H1 (cell line): Measurements from ENCODE around the gene CHRNA9. TPM values are rescaled to one million over a fixed set of nuclear protein-coding genes. Genes with fewer than 3 reads are reported as not detected.

Source experiments
- CTCF ChIA-PET: fragments of 300-600 bp; sonication (Branson Sonifier 250); formaldehyde crosslinking; loops from one replicate; lab custom pipeline; 2021; ENCODE audit not compliant: partially characterized antibody; lab: Charles Lee
- POLR2A ChIA-PET: fragments of 300-600 bp; sonication (Branson Sonifier 250); formaldehyde crosslinking; loops from one replicate; lab custom pipeline; 2021; ENCODE audit warnings: inconsistent platforms; ENCODE audit not compliant: partially characterized antibody; lab: Charles Lee
- DNase-seq, 2 experiments: peaks; one replicate each; pipeline versions ENCODE4 v3.0.0 to v3.0.0-alpha.2; 2010 to 2022; ENCODE audit warnings: low spot score in 2 of 2, low read depth in 1 of 2, mixed read lengths in 1 of 2
- FAIRE-seq: peaks from 2 replicates; lab custom pipeline; 2011; peaks lifted over from hg19 to GRCh38; lab: Jason Lieb, UNC
- H2AFZ ChIP-seq: 2 replicates; pipeline ENCODE4 v1.8.1; 2012; ENCODE audit warnings: low read length, inconsistent platforms
- H2AK5ac ChIP-seq: 2 replicates; pipeline ENCODE4 v1.6.1; 2013; ENCODE audit warnings: low read depth, low read length
- H2BK120ac ChIP-seq: replicated peaks from 2 replicates; pipeline ENCODE3; 2013; ENCODE audit warnings: low read depth, low read length, inconsistent platforms
- H2BK12ac ChIP-seq: 2 replicates; pipeline ENCODE4 v1.6.1; 2013; ENCODE audit warnings: low read depth, low read length
- H2BK15ac ChIP-seq: 2 replicates; pipeline ENCODE4 v1.6.1; 2013; ENCODE audit warnings: low read length
- H2BK20ac ChIP-seq: 2 replicates; pipeline ENCODE4 v1.6.1; 2013; ENCODE audit warnings: low read length
- H2BK5ac ChIP-seq: 2 replicates; pipeline ENCODE4 v1.6.1; 2013; ENCODE audit warnings: low read depth, low read length
- H3K14ac ChIP-seq: 2 replicates; pipeline ENCODE4 v1.6.1; 2013; ENCODE audit warnings: inconsistent platforms; ENCODE audit not compliant: insufficient read length
- H3K18ac ChIP-seq: 2 replicates; pipeline ENCODE4 v1.6.1; 2013; ENCODE audit warnings: low read length; ENCODE audit errors: extremely low read depth
- H3K23ac ChIP-seq: 2 replicates; pipeline ENCODE4 v1.6.1; 2013; ENCODE audit warnings: inconsistent platforms; ENCODE audit not compliant: insufficient read length
- H3K23me2 ChIP-seq: 2 replicates; pipeline ENCODE4 v1.6.1; 2013; ENCODE audit warnings: low read depth, low read length
- H3K27ac ChIP-seq: 2 replicates; pipeline ENCODE4 v1.6.1; 2011; ENCODE audit warnings: low read depth, low read length, inconsistent platforms
- H3K27me3 ChIP-seq, 4 experiments: replicated peaks in 1 of 4; 1 replicate in 1 of 4; 2 replicates in 3 of 4; pipeline versions ENCODE4 v1.6.1 to v1.8.1; 2011 to 2013; ENCODE audit warnings: low read length in 3 of 4, mild to moderate bottlenecking in 3 of 4, inconsistent platforms in 2 of 4, mixed read lengths in 2 of 4, moderate library complexity in 1 of 4; ENCODE audit not compliant: control insufficient read depth in 3 of 4, insufficient read depth in 3 of 4; ENCODE audit errors: extremely low read depth in 1 of 4
- H3K36me3 ChIP-seq, 4 experiments: 2 replicates each; pipeline versions ENCODE4 v1.6.1 to v1.8.1; 2011 to 2013; ENCODE audit warnings: mild to moderate bottlenecking in 4 of 4, low read length in 3 of 4, moderate library complexity in 2 of 4, control low read depth in 1 of 4, inconsistent platforms in 1 of 4; ENCODE audit not compliant: insufficient read depth in 4 of 4, control insufficient read depth in 2 of 4
- H3K4ac ChIP-seq: replicated peaks from 2 replicates; pipeline ENCODE3; 2013; ENCODE audit warnings: low read length, low read depth, mixed read lengths, inconsistent platforms; ENCODE audit not compliant: insufficient read length
- H3K4me1 ChIP-seq, 4 experiments: replicated peaks in 1 of 4; 1 replicate in 1 of 4; 2 replicates in 3 of 4; pipeline versions ENCODE4 v1.6.1 to v1.8.1; 2011 to 2013; ENCODE audit warnings: low read length in 3 of 4, inconsistent platforms in 2 of 4, mixed read lengths in 1 of 4; ENCODE audit not compliant: insufficient read depth in 4 of 4, control insufficient read depth in 3 of 4
- H3K4me2 ChIP-seq, 2 experiments: 2 replicates each; pipeline versions ENCODE4 v1.6.1 to v1.8.1; 2011 to 2013; ENCODE audit warnings: low read depth in 2 of 2, low read length in 2 of 2, control low read depth in 1 of 2, inconsistent platforms in 1 of 2, mild to moderate bottlenecking in 1 of 2; ENCODE audit not compliant: insufficient read depth in 1 of 2
- H3K4me3 ChIP-seq, 4 experiments: fragments of 200-600, 300-600 bp in 1 of 4; sonication (generic), shearing (Covaris generic), sonication (Bioruptor Twin) in 1 of 4; 2 replicates each; pipeline versions ENCODE4 v1.5.1 to v1.8.1; 2011 to 2016; ENCODE audit warnings: low read length in 4 of 4, low read depth in 3 of 4, control low read depth in 2 of 4, inconsistent platforms in 2 of 4, mild to moderate bottlenecking in 2 of 4, mixed read lengths in 1 of 4, moderate library complexity in 1 of 4; ENCODE audit not compliant: insufficient read depth in 2 of 4; ENCODE audit errors: extremely low read depth in 1 of 4
- H3K56ac ChIP-seq: replicated peaks from 2 replicates; pipeline ENCODE3; 2013; ENCODE audit warnings: low read depth, mild to moderate bottlenecking, mixed read lengths, low read length, inconsistent platforms; ENCODE audit not compliant: insufficient read length
- H3K79me1 ChIP-seq: 2 replicates; pipeline ENCODE4 v1.6.1; 2013; ENCODE audit warnings: low read depth, low read length, control low read depth
- H3K79me2 ChIP-seq, 2 experiments: 2 replicates each; pipeline versions ENCODE4 v1.6.1 to v1.8.1; 2012 to 2013; ENCODE audit warnings: low read length in 2 of 2, mild to moderate bottlenecking in 2 of 2, inconsistent platforms in 1 of 2; ENCODE audit not compliant: insufficient read depth in 2 of 2, control insufficient read depth in 1 of 2
- H3K9ac ChIP-seq, 4 experiments: replicated peaks in 1 of 4; 1 replicate in 1 of 4; 2 replicates in 3 of 4; pipeline versions ENCODE4 v1.6.1 to v1.8.1; 2011 to 2013; ENCODE audit warnings: low read depth in 3 of 4, low read length in 3 of 4, control low read depth in 2 of 4, mild to moderate bottlenecking in 2 of 4, moderate library complexity in 2 of 4, inconsistent platforms in 1 of 4; ENCODE audit errors: extremely low read depth in 1 of 4
- H3K9me3 ChIP-seq, 2 experiments: 2 replicates each; pipeline versions ENCODE4 v1.6.1 to v1.8.1; 2012 to 2013; ENCODE audit warnings: mild to moderate bottlenecking in 2 of 2, moderate library complexity in 2 of 2, control low read depth in 1 of 2, inconsistent platforms in 1 of 2, low read depth in 1 of 2, low read length in 1 of 2, mixed read lengths in 1 of 2; ENCODE audit not compliant: insufficient read depth in 2 of 2
- H4K20me1 ChIP-seq, 2 experiments: replicated peaks in 1 of 2; 2 replicates each; pipeline versions ENCODE3 to v1.8.1; 2011 to 2013; ENCODE audit warnings: inconsistent platforms in 2 of 2, low read length in 2 of 2, mild to moderate bottlenecking in 1 of 2; ENCODE audit not compliant: insufficient read depth in 2 of 2, control insufficient read depth in 1 of 2
- H4K5ac ChIP-seq: 2 replicates; pipeline ENCODE4 v1.6.1; 2013; ENCODE audit warnings: low read length, low read depth, mixed read lengths, inconsistent platforms; ENCODE audit not compliant: insufficient read length
- H4K8ac ChIP-seq: 2 replicates; pipeline ENCODE4 v1.8.0; 2013; ENCODE audit warnings: mild to moderate bottlenecking, moderate library complexity, low read length, inconsistent platforms; ENCODE audit not compliant: insufficient read depth; ENCODE audit errors: extremely low read depth
- H4K91ac ChIP-seq: replicated peaks from 2 replicates; pipeline ENCODE3; 2013; ENCODE audit warnings: low read length, mixed read lengths, inconsistent platforms; ENCODE audit not compliant: insufficient read length
- ATF3 ChIP-seq: IDR thresholded peaks from 2 replicates; pipeline ENCODE4 v1.6.1; 2011; ENCODE audit warnings: low read depth, mild to moderate bottlenecking, low read length; ENCODE audit not compliant: insufficient read depth
- CTCF ChIP-seq, 3 experiments: IDR thresholded peaks; 1 replicate in 2 of 3; 2 replicates in 1 of 3; pipeline versions ENCODE4 v1.5.1 to v1.6.1; 2011; ENCODE audit warnings: low read length in 3 of 3, mild to moderate bottlenecking in 3 of 3, inconsistent platforms in 2 of 3, low read depth in 1 of 3, moderate library complexity in 1 of 3; ENCODE audit not compliant: insufficient read depth in 1 of 3; ENCODE audit errors: control extremely low read depth in 1 of 3
- KDM1A ChIP-seq: fragments of 200-600, 300-600 bp; sonication (generic); IDR thresholded peaks from 2 replicates; pipeline ENCODE4 v1.7.1; 2016; ENCODE audit warnings: mild to moderate bottlenecking, low read length, borderline replicate concordance
- SAP30 ChIP-seq: fragments of 300-600 bp; sonication (generic); IDR thresholded peaks from 2 replicates; pipeline ENCODE4 v1.7.1; 2012; ENCODE audit warnings: low read length, moderate library complexity, mild to moderate bottlenecking, inconsistent platforms; ENCODE audit not compliant: insufficient read depth, insufficient replicate concordance
- SIX5 ChIP-seq: IDR thresholded peaks from 2 replicates; pipeline ENCODE4 v1.6.1; 2011; ENCODE audit warnings: mild to moderate bottlenecking, low read depth, low read length
- TAF1 ChIP-seq: IDR thresholded peaks from 2 replicates; pipeline ENCODE4 v1.6.1; 2011; ENCODE audit warnings: mild to moderate bottlenecking, low read depth, low read length
- USF2 ChIP-seq: IDR thresholded peaks from 2 replicates; pipeline ENCODE4 v1.6.1; 2011; ENCODE audit warnings: low read length, improper control_type of control experiment
- WGBS, 2 experiments: shearing (Covaris generic) in 1 of 2; methylation state at CpG; one replicate each; pipeline versions ENCODE4 v1.1.6 to v1.1.7; 2013 to 2015; ENCODE audit warnings: low lambda C conversion rate in 2 of 2, mixed read lengths in 2 of 2, inconsistent platforms in 1 of 2, low coverage in 1 of 2, missing lambda C conversion rate in 1 of 2; ENCODE audit not compliant: insufficient replicate concordance in 2 of 2, insufficient coverage in 1 of 2, insufficient read length in 1 of 2; ENCODE audit errors: extremely low coverage in 1 of 2, missing lambda C conversion rate in 1 of 2; 5-methylcytosine and 5-hydroxymethylcytosine counted together
- polyA plus RNA-seq, 7 experiments: library from polyadenylated mRNA; depleted of rRNA in 3 of 7; stranded (reverse) in 5 of 7; unstranded in 2 of 7; fragments of >200 nt in 5 of 7; fragments of 200-250 nt in 2 of 7; gene quantifications; 1 replicate in 5 of 7; 2 replicates in 1 of 7; 4 replicates in 1 of 7; pipeline versions ENCODE4 v1.2.1 to v1.2.3, GENCODE V29; 2011 to 2013; ENCODE audit warnings: missing spikeins in 2 of 7, mixed read lengths in 2 of 7
- total RNA-seq: library from RNA; stranded (reverse); fragmentation: NEBNext Ultra II Directional; extraction: Animal tissue kit (Norgen Biotek cat#: 25700); gene quantifications from 2 replicates; pipeline ENCODE4 v1.2.1, GENCODE V29; 2021

Gene CHRNA9
- total and polyA plus RNA-seq, 2 of the 8 experiments (the other 6 are each of a cell fraction or from before 2014, with no cell fraction given): 1.4 to 3.3 TPM

GRCh38 chr4:40305328-40306170, 29.6 kb upstream of the CHRNA9 start:
- no peaks in the 10 kb centered on the region for H3K79me2 ChIP-seq
- no peak overlapping the region for H2BK120ac ChIP-seq
- POLR2A ChIA-PET: interaction anchor here (0.8 kb wide), 1 partner anchor 8 kb away, joined by 3 read pairs; no protein-coding TSS in a partner anchor
- no peak overlapping the region for H3K23ac ChIP-seq
- FAIRE-seq: no peak
- no peak overlapping the region for H3K56ac ChIP-seq
- CTCF ChIA-PET: interaction anchor here (0.6 to 3.3 kb wide), 7 partner anchors 11 to 822 kb away, joined by 3 to 20 read pairs (median 3); no protein-coding TSS in a partner anchor
- H3K4ac ChIP-seq: no peak overlapping the region
- no peak for DNase-seq
- H4K20me1 ChIP-seq: no peaks in the 10 kb centered on the region
- H3K27ac ChIP-seq: no peak overlapping the region
- peaks cover 5% of the 10 kb centered on the region in 2 experiments; a peak in 2 of 4 replicates for H3K9me3 ChIP-seq
- peak overlapping the region; percentile 57; the same call in 1 of the 2 replicates for H2BK20ac ChIP-seq
- H2BK15ac ChIP-seq: no peak overlapping the region
- H3K4me2 ChIP-seq: no peak overlapping the region
- H3K27me3 ChIP-seq: no peaks in the 10 kb centered on the region
- no peak overlapping the region for H2AK5ac ChIP-seq
- no peaks in the 10 kb centered on the region for H3K23me2 ChIP-seq
- no peak overlapping the region for H4K91ac ChIP-seq
- H4K8ac ChIP-seq: no peak overlapping the region
- no peak overlapping the region for H3K18ac ChIP-seq
- no peak overlapping the region for H3K14ac ChIP-seq
- no peak overlapping the region for H2BK5ac ChIP-seq
- no peaks in the 10 kb centered on the region for H3K36me3 ChIP-seq
- WGBS, 2 experiments: 87% methylated on average over 13 of the region's 13 CpGs; no CpG with 5 or more reads in 1 of the 2 experiments
- no peak overlapping the region for H3K4me3 ChIP-seq
- no peaks in the 10 kb centered on the region for H3K79me1 ChIP-seq
- H4K5ac ChIP-seq: no peak overlapping the region
- H3K4me1 ChIP-seq: peaks cover 6 to 30% (median 12%) of the 10 kb centered on the region in 4 experiments; a peak in 6 of 7 replicates
- H2BK12ac ChIP-seq: 0 out of 2 replicates have a peak overlapping the region, but pooled peaks have one; percentile 22
- TF ChIP-seq KDM1A: no peak
- TF ChIP-seq CTCF (IDR thresholded peaks at IDR 0.05; ENCODE audit: control extremely low read depth in 1 of 3, insufficient read depth in 1 of 3, low read depth in 1 of 3, low read length in 3 of 3): no peak
- TF ChIP-seq TAF1: no peak
- TF ChIP-seq ATF3: no peak
- TF ChIP-seq USF2: no peak
- no peak for TF ChIP-seq SIX5
- no peak for TF ChIP-seq SAP30
- H3K9ac ChIP-seq: no peak overlapping the region
- no peak overlapping the region for H2AFZ ChIP-seq
